HepG2 (cell line): Measurements from ENCODE around the gene EPN2. TPM values are rescaled to one million over a fixed set of nuclear protein-coding genes. Genes with fewer than 3 reads are reported as not detected.

Source experiments
- ATM ChIP-seq: fragments of 450-650 bp; IDR thresholded peaks from 2 replicates; pipeline ENCODE4 v1.7.1; 2017; ENCODE audit warnings: mild to moderate bottlenecking, borderline replicate concordance
- EZH2 ChIP-seq: conservative IDR thresholded peaks from 2 replicates; pipeline ENCODE4 v1.6.1; 2012; ENCODE audit warnings: mild to moderate bottlenecking, low read depth, low read length, moderate library complexity
- KLF11 ChIP-seq: IDR thresholded peaks from 2 replicates; pipeline ENCODE4 v1.6.1; 2016; ENCODE audit warnings: missing compliant biosample characterization
- KLF15 ChIP-seq: sonication (generic); formaldehyde crosslinking; IDR thresholded peaks from 2 replicates; pipeline ENCODE4 v1.8.1; 2023; ENCODE audit warnings: borderline replicate concordance, mild to moderate bottlenecking, inconsistent platforms, missing genetic modification reagents, mixed read lengths
- KLF16 ChIP-seq, 2 experiments: sonication (generic) in 1 of 2; formaldehyde crosslinking in 1 of 2; IDR thresholded peaks; 2 replicates each; pipeline versions ENCODE4 v1.6.1 to v1.8.0; 2016 to 2023; ENCODE audit warnings: missing genetic modification reagents in 2 of 2, missing compliant biosample characterization in 1 of 2
- MEIS1 ChIP-seq: sonication (generic); formaldehyde crosslinking; IDR thresholded peaks from 2 replicates; pipeline ENCODE4 v1.9.0; 2021; ENCODE audit warnings: mild to moderate bottlenecking, missing genetic modification reagents, moderate library complexity, borderline replicate concordance
- MEIS2 ChIP-seq: sonication (generic); formaldehyde crosslinking; IDR thresholded peaks from 2 replicates; pipeline ENCODE4 v1.9.0; 2021; ENCODE audit warnings: mild to moderate bottlenecking, missing genetic modification reagents
- NFE2 ChIP-seq: sonication (generic); formaldehyde crosslinking; IDR thresholded peaks from 2 replicates; pipeline ENCODE4 v1.4.0; 2020; ENCODE audit warnings: missing genetic modification reagents
- NFIC ChIP-seq: IDR thresholded peaks from 2 replicates; pipeline ENCODE4 v1.6.1; 2012; ENCODE audit warnings: mild to moderate bottlenecking, low read length, inconsistent platforms
- NONO ChIP-seq, 2 experiments: fragments of 450-650 bp in 1 of 2; sonication (generic) in 1 of 2; formaldehyde crosslinking in 1 of 2; IDR thresholded peaks in 1 of 2; conservative IDR thresholded peaks in 1 of 2; 2 replicates each; pipeline versions ENCODE4 v1.6.1 to v1.8.0; 2017 to 2022; ENCODE audit warnings: mild to moderate bottlenecking in 1 of 2, missing genetic modification reagents in 1 of 2, moderate library complexity in 1 of 2
- RARA ChIP-seq: IDR thresholded peaks from 2 replicates; pipeline ENCODE4 v1.6.1; 2016; ENCODE audit warnings: missing genetic modification reagents, missing compliant biosample characterization
- SAFB2 ChIP-seq: sonication (generic); formaldehyde crosslinking; IDR thresholded peaks from 2 replicates; pipeline ENCODE4 v1.5.1; 2020; ENCODE audit warnings: missing genetic modification reagents, low read depth, mild to moderate bottlenecking, borderline replicate concordance
- SKIL ChIP-seq: sonication (generic); formaldehyde crosslinking; IDR thresholded peaks from 2 replicates; pipeline ENCODE4 v1.8.0; 2022; ENCODE audit warnings: missing genetic modification reagents, mild to moderate bottlenecking, moderate library complexity, borderline replicate concordance
- TBX3 ChIP-seq: fragments of 450-650 bp; IDR thresholded peaks from 2 replicates; pipeline ENCODE4 v1.6.1; 2017; ENCODE audit warnings: antibody characterized with exemption, mild to moderate bottlenecking, inconsistent platforms, borderline replicate concordance
- TCF7 ChIP-seq: sonication (generic); IDR thresholded peaks from 2 replicates; pipeline ENCODE4 v1.6.1; 2016; ENCODE audit warnings: antibody characterized with exemption, low read depth
- ZBTB21 ChIP-seq: sonication (generic); formaldehyde crosslinking; IDR thresholded peaks from 2 replicates; pipeline ENCODE4 v1.4.0; 2020; ENCODE audit warnings: missing genetic modification reagents
- ZMAT3 ChIP-seq: sonication (generic); formaldehyde crosslinking; conservative IDR thresholded peaks from 2 replicates; pipeline ENCODE4 v1.7.0; 2021; ENCODE audit warnings: missing genetic modification reagents
- ZNF136 ChIP-seq: sonication (generic); formaldehyde crosslinking; IDR thresholded peaks from 2 replicates; pipeline ENCODE4 v1.8.1; 2022; ENCODE audit warnings: low read depth, mild to moderate bottlenecking, moderate library complexity, missing genetic modification reagents
- ZNF225 ChIP-seq: sonication (generic); formaldehyde crosslinking; IDR thresholded peaks from 2 replicates; pipeline ENCODE4 v1.4.0; 2020; ENCODE audit warnings: mild to moderate bottlenecking, missing genetic modification reagents
- ZNF530 ChIP-seq: sonication (generic); formaldehyde crosslinking; IDR thresholded peaks from 2 replicates; pipeline ENCODE4 v1.5.0; 2020; ENCODE audit warnings: low read depth, mild to moderate bottlenecking, missing genetic modification reagents
- polyA plus RNA-seq, 8 experiments: library from polyadenylated mRNA; depleted of rRNA in 3 of 8; stranded (reverse) in 7 of 8; unstranded in 1 of 8; fragments of >200 nt; fragmentation: Illumina TruSeq in 4 of 8; extraction: Trizol in 4 of 8; gene quantifications; 2 replicates each; pipeline versions ENCODE4 v1.2.1 to v1.2.3, GENCODE V29; 2011 to 2016; ENCODE audit warnings: low read depth in 4 of 8, missing spikeins in 1 of 8, mixed read lengths in 1 of 8; ENCODE audit not compliant: insufficient read depth in 1 of 8
- total RNA-seq, 5 experiments: library from RNA; depleted of rRNA; stranded (reverse); fragments of >200 nt; fragmentation: Illumina TruSeq; extraction: Trizol; gene quantifications; 2 replicates each; pipeline ENCODE4 v1.2.3, GENCODE V29; 2016; ENCODE audit warnings: low read depth in 1 of 5
- TF ChIP-seq, protein P1 (sequence below): sonication (generic); formaldehyde crosslinking; IDR thresholded peaks from 2 replicates; pipeline ENCODE4 v1.8.0; 2022; ENCODE audit warnings: mild to moderate bottlenecking, missing genetic modification reagents; ENCODE audit not compliant: insufficient replicate concordance
- TF ChIP-seq, protein P2 (sequence below): fragments of 450-650 bp; IDR thresholded peaks from 2 replicates; pipeline ENCODE4 v1.6.1; 2016
- TF ChIP-seq, protein P3 (sequence below): sonication (generic); formaldehyde crosslinking; IDR thresholded peaks from 2 replicates; pipeline ENCODE4 v1.8.0; 2022; ENCODE audit warnings: mild to moderate bottlenecking, missing genetic modification reagents, borderline replicate concordance

The EPN2 gene
- total and polyA plus RNA-seq, 2 of the 13 experiments (the other 11 are each of a cell fraction or from before 2014, with no cell fraction given): 7.8 to 19.2 TPM

DNA sequence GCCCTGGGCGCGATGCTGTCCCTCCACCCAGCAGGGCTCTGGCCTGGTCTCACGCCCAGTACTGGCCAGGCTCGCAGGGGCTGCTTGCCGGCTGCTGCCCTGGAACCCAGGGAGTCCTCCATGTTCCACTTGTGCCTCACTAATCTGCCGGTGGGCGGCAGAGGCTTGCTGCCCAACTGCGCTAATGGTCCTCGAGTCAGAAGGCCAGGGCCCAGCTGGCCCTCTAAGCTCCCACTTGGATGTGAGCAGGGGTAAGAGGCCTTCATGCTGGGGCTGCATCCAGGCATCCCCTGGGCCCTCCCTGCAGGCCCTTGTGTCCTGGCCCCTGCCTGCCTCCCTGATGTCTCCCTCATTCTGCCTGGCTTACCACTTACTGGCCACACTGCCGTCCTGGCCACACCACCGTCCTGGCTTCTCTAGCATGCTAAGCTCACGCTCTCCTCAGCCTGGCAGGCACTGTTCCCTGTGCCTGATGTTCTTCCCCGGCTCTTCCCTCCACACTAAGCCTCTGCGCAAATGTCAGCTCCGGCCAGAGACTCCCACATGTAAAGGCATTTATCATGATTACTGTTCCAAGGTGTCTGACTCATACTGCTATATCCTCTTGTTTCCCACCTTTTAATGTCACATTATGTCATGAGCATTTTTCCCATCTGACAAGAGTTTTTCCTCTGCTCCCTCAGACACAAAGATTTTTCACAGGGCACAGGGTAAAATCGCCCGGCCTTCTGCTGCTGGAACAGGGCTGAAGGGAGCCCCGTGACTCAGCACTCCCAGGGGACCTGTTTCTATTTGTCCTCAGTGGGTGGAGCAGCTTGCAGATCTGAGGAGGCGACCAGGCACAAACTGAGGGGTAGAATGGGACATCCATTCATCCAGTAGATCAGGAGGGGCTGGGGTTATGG is 109.4 kb downstream of the EPN2 start (continued):
- TF ChIP-seq, protein P1, sequence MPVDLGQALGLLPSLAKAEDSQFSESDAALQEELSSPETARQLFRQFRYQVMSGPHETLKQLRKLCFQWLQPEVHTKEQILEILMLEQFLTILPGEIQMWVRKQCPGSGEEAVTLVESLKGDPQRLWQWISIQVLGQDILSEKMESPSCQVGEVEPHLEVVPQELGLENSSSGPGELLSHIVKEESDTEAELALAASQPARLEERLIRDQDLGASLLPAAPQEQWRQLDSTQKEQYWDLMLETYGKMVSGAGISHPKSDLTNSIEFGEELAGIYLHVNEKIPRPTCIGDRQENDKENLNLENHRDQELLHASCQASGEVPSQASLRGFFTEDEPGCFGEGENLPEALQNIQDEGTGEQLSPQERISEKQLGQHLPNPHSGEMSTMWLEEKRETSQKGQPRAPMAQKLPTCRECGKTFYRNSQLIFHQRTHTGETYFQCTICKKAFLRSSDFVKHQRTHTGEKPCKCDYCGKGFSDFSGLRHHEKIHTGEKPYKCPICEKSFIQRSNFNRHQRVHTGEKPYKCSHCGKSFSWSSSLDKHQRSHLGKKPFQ: no peak
- TF ChIP-seq ZNF225 (CRISPR knock-in tag): 0 out of 2 replicates have a peak, but pooled peaks have one; percentile 55
- no peak for TF ChIP-seq MEIS2 (CRISPR knock-in tag)
- 0 out of 4 replicates have a peak, but pooled peaks of 1 of the 2 experiments have one; percentile 42 for TF ChIP-seq KLF16 (CRISPR knock-in tag; IDR thresholded peaks at IDR 0.05)
- TF ChIP-seq KLF15 (CRISPR knock-in tag): no peak
- no peak for TF ChIP-seq ZBTB21 (CRISPR knock-in tag)
- TF ChIP-seq RARA (CRISPR knock-in tag): no peak
- TF ChIP-seq NFIC: no peak
- no peak for TF ChIP-seq MEIS1 (CRISPR knock-in tag)
- no peak for TF ChIP-seq ZNF530 (CRISPR knock-in tag)
- TF ChIP-seq TCF7: 0 out of 2 replicates have a peak, but pooled peaks have one; percentile 17
- no peak for TF ChIP-seq SKIL
- TF ChIP-seq KLF11: no peak
- TF ChIP-seq NONO (IDR thresholded peaks at IDR 0.05): no peak
- no peak for TF ChIP-seq NONO (CRISPR knock-in tag; conservative IDR thresholded peaks at IDR 0.05)
- TF ChIP-seq, protein P2, sequence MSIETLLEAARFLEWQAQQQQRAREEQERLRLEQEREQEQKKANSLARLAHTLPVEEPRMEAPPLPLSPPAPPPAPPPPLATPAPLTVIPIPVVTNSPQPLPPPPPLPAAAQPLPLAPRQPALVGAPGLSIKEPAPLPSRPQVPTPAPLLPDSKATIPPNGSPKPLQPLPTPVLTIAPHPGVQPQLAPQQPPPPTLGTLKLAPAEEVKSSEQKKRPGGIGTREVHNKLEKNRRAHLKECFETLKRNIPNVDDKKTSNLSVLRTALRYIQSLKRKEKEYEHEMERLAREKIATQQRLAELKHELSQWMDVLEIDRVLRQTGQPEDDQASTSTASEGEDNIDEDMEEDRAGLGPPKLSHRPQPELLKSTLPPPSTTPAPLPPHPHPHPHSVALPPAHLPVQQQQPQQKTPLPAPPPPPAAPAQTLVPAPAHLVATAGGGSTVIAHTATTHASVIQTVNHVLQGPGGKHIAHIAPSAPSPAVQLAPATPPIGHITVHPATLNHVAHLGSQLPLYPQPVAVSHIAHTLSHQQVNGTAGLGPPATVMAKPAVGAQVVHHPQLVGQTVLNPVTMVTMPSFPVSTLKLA: no peak
- TF ChIP-seq SAFB2 (CRISPR knock-in tag): 0 out of 2 replicates have a peak, but pooled peaks have one; percentile 42
- TF ChIP-seq ZMAT3 (CRISPR knock-in tag): no peak
- TF ChIP-seq ZNF136 (CRISPR knock-in tag): no peak
- no peak for TF ChIP-seq ATM
- peak; percentile 93 for TF ChIP-seq NFE2
- TF ChIP-seq, protein P3, sequence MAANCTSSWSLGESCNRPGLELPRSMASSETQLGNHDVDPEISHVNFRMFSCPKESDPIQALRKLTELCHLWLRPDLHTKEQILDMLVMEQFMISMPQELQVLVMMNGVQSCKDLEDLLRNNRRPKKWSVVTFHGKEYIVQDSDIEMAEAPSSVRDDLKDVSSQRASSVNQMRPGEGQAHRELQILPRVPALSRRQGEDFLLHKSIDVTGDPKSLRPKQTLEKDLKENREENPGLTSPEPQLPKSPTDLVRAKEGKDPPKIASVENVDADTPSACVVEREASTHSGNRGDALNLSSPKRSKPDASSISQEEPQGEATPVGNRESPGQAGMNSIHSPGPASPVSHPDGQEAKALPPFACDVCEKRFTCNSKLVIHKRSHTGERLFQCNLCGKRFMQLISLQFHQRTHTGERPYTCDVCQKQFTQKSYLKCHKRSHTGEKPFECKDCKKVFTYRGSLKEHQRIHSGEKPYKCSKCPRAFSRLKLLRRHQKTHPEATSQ: no peak
- no peak for TF ChIP-seq EZH2
- TF ChIP-seq TBX3: no peak
